Glutamatergic neuron (in vitro differentiated cells): ENCODE measurements around the gene TRIO. TPM values are rescaled to one million over a fixed set of nuclear protein-coding genes. Genes with fewer than 3 reads are reported as not detected.
A peak's percentile ranks its signal among the peaks of the same experiment; 100 is the strongest.

Source experiments
- DNase-seq: peaks from one replicate; pipeline ENCODE4 v3.0.0; 2022
- H3K27ac Mint-ChIP-seq: one replicate; pipeline ENCODE4 v1.8.0; 2020; ENCODE audit warnings: mild to moderate bottlenecking, mixed read lengths, inconsistent platforms; ENCODE audit not compliant: unreplicated experiment
- H3K27me3 Mint-ChIP-seq: one replicate; pipeline ENCODE4 v1.8.0; 2020; ENCODE audit warnings: mild to moderate bottlenecking, moderate library complexity, mixed read lengths, inconsistent platforms; ENCODE audit not compliant: unreplicated experiment
- H3K36me3 Mint-ChIP-seq: one replicate; pipeline ENCODE4 v1.8.0; 2020; ENCODE audit warnings: mild to moderate bottlenecking, mixed read lengths, inconsistent platforms; ENCODE audit not compliant: unreplicated experiment
- H3K4me1 Mint-ChIP-seq: one replicate; pipeline ENCODE4 v1.8.0; 2020; ENCODE audit warnings: mild to moderate bottlenecking, low read depth, mixed read lengths, inconsistent platforms; ENCODE audit not compliant: unreplicated experiment
- H3K4me3 Mint-ChIP-seq: one replicate; pipeline ENCODE4 v1.8.0; 2020; ENCODE audit warnings: mild to moderate bottlenecking, mixed read lengths, inconsistent platforms; ENCODE audit not compliant: unreplicated experiment
- H3K9me3 Mint-ChIP-seq: one replicate; pipeline ENCODE4 v1.8.0; 2020; ENCODE audit warnings: mild to moderate bottlenecking, moderate library complexity, mixed read lengths, inconsistent platforms; ENCODE audit not compliant: unreplicated experiment
- total RNA-seq: library from RNA; stranded (reverse); fragmentation: NEBNext Ultra II Directional; extraction: Animal tissue kit (Norgen Biotek cat#: 25700); gene quantifications from one replicate; pipeline ENCODE4 v1.2.1, GENCODE V29; 2021; ENCODE audit not compliant: unreplicated experiment
- TF ChIP-seq, protein P1 (sequence below): fragments of 200-600 bp; sonication (generic); IDR thresholded peaks from one replicate; pipeline ENCODE4 v1.5.0; 2021; ENCODE audit not compliant: partially characterized antibody, unreplicated experiment

The TRIO gene
- total RNA-seq, 1 donor from 2014 or later: 281 TPM

DNA sequence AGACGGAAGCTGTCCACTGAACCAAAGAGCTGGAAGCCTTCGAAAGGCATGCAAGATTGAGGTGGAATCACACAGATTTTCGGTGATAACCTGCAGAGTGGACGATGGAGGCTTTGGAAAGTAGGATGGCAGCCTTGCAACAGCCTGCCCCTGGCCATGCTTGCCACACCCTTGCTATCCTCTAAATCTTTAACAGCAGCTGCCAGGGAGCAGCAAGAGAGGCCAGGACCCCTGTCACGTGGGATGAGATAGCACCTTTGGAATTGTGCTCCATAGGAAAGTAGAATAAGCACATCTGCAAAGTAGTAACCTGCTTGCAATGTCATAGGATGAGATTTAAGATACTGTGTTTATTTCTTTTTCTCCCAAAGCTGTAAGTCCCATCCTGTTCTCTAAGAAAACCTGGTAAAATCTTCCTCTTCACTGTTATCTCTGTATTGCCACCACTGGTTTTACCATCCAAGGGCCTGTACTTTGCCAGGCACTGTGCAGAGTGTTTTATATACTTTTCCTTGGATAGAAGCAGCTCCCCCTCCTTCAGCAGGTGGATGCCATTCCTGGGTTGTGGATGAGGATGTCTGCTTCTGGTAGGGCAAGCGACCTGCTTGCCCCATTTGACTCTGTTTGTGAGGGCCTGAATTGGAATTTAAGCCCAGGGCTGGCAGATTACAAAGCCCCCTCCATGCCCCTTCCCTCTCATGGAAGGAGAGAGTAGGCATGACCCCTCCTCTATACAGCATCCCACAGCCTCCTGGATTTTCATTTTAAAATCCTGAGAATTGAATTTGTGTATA lies 10.1 kb downstream of the TRIO start:
- TF ChIP-seq, protein P1, sequence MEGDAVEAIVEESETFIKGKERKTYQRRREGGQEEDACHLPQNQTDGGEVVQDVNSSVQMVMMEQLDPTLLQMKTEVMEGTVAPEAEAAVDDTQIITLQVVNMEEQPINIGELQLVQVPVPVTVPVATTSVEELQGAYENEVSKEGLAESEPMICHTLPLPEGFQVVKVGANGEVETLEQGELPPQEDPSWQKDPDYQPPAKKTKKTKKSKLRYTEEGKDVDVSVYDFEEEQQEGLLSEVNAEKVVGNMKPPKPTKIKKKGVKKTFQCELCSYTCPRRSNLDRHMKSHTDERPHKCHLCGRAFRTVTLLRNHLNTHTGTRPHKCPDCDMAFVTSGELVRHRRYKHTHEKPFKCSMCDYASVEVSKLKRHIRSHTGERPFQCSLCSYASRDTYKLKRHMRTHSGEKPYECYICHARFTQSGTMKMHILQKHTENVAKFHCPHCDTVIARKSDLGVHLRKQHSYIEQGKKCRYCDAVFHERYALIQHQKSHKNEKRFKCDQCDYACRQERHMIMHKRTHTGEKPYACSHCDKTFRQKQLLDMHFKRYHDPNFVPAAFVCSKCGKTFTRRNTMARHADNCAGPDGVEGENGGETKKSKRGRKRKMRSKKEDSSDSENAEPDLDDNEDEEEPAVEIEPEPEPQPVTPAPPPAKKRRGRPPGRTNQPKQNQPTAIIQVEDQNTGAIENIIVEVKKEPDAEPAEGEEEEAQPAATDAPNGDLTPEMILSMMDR: no peak
- DNase-seq: no peak
- Mint-ChIP-seq H3K27me3 (peaks cover 1% of the 10 kb centered on the region), H3K4me3 (no peak overlapping the region), H3K4me1 (peaks cover 49% of the 10 kb centered on the region), H3K27ac (no peak overlapping the region), H3K36me3 (no peaks in the 10 kb centered on the region), H3K9me3 (peaks cover 4% of the 10 kb centered on the region)

DNA sequence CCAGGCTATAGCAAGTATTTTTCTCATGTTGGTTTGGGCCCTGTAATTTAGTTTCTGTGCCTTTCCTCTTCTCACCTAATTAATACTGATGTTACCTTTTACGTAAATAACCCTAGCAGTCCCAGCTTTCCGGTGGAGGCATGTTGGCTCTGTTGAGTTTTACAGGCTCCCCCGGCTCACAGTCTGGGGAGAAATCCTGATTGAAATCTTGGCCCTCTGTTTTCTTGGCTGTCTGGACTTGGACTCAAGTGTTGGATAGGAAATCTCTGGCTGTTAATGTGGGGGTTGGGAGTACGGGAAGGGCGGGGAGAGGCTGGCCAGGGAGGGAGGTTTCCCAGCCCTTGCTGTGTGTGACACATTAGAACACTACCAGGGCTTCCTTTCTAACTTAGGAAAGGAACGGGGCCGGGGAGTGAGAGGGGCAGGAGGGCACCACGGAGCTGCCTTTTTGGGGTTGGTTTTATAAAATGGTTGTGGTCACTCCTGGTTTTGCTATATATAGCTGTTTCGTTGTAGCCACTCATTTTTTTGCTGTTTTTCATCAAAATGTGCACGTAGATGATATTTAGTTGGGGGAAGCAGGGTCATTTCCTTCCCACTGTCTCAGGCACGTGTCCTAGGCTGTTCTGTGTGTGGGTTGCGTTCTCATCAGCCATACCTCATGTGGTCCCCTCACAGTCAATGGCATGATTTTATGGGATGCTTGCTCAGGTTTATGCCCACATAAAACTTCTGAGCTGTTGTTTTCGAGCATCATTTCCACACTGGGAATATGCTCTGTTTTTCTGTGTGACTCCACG lies 11.0 kb downstream of the TRIO start:
- TF ChIP-seq, protein P1: no peak
- no peaks in the 10 kb centered on the region for H3K36me3 Mint-ChIP-seq
- H3K9me3 Mint-ChIP-seq: peaks cover 2% of the 10 kb centered on the region
- H3K4me1 Mint-ChIP-seq: peaks cover 44% of the 10 kb centered on the region
- DNase-seq: no peak
- no peaks in the 10 kb centered on the region for H3K27me3 Mint-ChIP-seq
- peak overlapping the region; percentile 72 for H3K27ac Mint-ChIP-seq
- H3K4me3 Mint-ChIP-seq: peak overlapping the region; percentile 44

DNA sequence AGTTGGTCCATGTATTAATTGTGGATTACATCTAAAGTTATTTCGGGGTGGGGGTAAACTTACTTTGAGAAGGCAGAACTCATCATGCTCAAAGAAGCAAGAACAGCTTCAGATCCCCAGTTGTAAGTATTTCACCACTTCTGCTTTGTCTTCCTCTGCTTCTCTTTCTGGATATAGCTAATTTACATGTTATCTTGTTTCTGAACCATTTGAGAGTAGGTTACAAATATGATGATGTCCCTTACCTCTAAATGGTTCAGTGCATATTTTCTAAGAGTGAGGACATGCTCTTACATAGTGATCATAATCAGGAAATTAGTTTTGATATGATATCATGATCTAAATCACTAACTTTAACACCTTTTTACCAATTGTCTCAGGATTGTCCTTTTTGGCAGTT lies 11.9 kb downstream of the TRIO start:
- DNase-seq: no peak
- Mint-ChIP-seq H3K27me3 (no peaks in the 10 kb centered on the region), H3K36me3 (no peaks in the 10 kb centered on the region), H3K9me3 (no peaks in the 10 kb centered on the region), H3K4me3 (no peak overlapping the region), H3K4me1 (peaks cover 42% of the 10 kb centered on the region), H3K27ac (no peak overlapping the region)
- TF ChIP-seq, protein P1: no peak

DNA sequence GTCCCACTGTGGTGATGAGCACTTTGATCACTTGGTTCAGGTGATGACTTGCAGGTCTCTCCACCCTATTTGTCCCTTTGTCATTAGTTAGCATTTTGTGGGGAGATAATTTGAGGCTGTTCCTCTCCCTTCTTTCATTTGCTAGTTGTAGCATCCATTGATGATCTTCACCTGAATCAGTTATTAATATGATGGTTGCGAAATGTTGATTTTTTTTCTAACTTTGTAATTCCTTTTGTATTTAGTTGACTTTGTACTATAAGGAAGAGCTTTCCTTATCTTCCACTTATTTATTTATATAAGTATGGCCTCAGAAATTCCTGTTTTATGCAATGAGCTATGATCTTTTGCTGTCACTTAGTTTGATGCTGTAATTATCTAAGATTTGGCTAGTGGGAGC lies 12.6 kb downstream of the TRIO start:
- Mint-ChIP-seq H3K4me1 (peaks cover 42% of the 10 kb centered on the region), H3K4me3 (no peak overlapping the region), H3K9me3 (no peaks in the 10 kb centered on the region), H3K27me3 (no peaks in the 10 kb centered on the region), H3K36me3 (no peaks in the 10 kb centered on the region), H3K27ac (no peak overlapping the region)
- no peak for DNase-seq
- TF ChIP-seq, protein P1: no peak

DNA sequence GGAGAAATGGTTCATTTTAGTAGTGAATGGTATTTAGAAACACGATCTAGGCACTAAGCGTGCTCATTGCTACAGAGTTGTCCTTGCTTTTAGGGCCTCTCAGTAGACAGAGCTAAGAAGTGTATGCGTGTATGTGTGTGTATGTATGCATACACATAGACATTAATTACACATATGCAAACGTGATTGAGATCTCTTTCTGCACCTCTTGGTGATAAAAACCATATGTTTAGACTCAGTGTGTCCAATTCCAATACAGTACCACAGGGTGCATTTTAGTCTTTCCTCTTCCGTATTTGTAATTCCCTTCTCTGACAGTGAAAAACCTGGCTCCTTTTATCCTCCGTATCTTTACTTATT lies 13.1 kb downstream of the TRIO start:
- H3K4me3 Mint-ChIP-seq: no peak overlapping the region
- DNase-seq: no peak
- H3K4me1 Mint-ChIP-seq: peaks cover 40% of the 10 kb centered on the region
- H3K27me3 Mint-ChIP-seq: no peaks in the 10 kb centered on the region
- H3K36me3 Mint-ChIP-seq: no peaks in the 10 kb centered on the region
- no peak overlapping the region for H3K27ac Mint-ChIP-seq
- TF ChIP-seq, protein P1: no peak
- no peaks in the 10 kb centered on the region for H3K9me3 Mint-ChIP-seq
